SK-N-SH (cell line): ENCODE measurements around the gene GALNT16.

Experiments
- EZH2phosphoT487 ChIP-seq: fragments of 200-600 bp; sonication (generic); IDR thresholded peaks from 2 replicates; pipeline ENCODE4 v1.6.1; 2017; ENCODE audit warnings: low read depth, mixed run types, mild to moderate bottlenecking, antibody characterized with exemption, moderate library complexity, borderline replicate concordance
- GATA2 ChIP-seq: sonication (generic); formaldehyde crosslinking; IDR thresholded peaks from 2 replicates; pipeline ENCODE4 v1.5.0; 2020; ENCODE audit warnings: mild to moderate bottlenecking, missing genetic modification reagents
- NRF1 ChIP-seq: IDR thresholded peaks from 2 replicates; pipeline ENCODE4 v1.6.1; 2012; ENCODE audit warnings: low read depth, mild to moderate bottlenecking, low read length
- PBX3 ChIP-seq: IDR thresholded peaks from 2 replicates; pipeline ENCODE4; 2012
- RFX5 ChIP-seq: IDR thresholded peaks from 2 replicates; pipeline ENCODE4 v1.6.1; 2012; ENCODE audit warnings: mild to moderate bottlenecking, improper control_type of control experiment, low read length
- RXRA ChIP-seq: IDR thresholded peaks from 2 replicates; pipeline ENCODE4 v1.4.0; 2012; ENCODE audit warnings: low read depth, mild to moderate bottlenecking, borderline replicate concordance
- SIN3A ChIP-seq: IDR thresholded peaks from 2 replicates; pipeline ENCODE4 v1.6.1; 2012; ENCODE audit warnings: low read depth, mild to moderate bottlenecking, low read length, moderate library complexity, borderline replicate concordance
- SMC3 ChIP-seq: IDR thresholded peaks from 2 replicates; pipeline ENCODE4 v1.6.1; 2012; ENCODE audit warnings: low read depth, low read length, improper control_type of control experiment
- YY1 ChIP-seq: IDR thresholded peaks from 2 replicates; pipeline ENCODE4 v1.4.0; 2012; ENCODE audit warnings: low read depth, mild to moderate bottlenecking
- TF ChIP-seq, protein P1 (sequence below): fragments of 200-600 bp; sonication (generic); IDR thresholded peaks from 2 replicates; pipeline ENCODE4 v1.6.1; 2017; ENCODE audit warnings: antibody characterized with exemption, mild to moderate bottlenecking, moderate library complexity

- TF ChIP-seq YY1: no peak
- TF ChIP-seq, protein P1, sequence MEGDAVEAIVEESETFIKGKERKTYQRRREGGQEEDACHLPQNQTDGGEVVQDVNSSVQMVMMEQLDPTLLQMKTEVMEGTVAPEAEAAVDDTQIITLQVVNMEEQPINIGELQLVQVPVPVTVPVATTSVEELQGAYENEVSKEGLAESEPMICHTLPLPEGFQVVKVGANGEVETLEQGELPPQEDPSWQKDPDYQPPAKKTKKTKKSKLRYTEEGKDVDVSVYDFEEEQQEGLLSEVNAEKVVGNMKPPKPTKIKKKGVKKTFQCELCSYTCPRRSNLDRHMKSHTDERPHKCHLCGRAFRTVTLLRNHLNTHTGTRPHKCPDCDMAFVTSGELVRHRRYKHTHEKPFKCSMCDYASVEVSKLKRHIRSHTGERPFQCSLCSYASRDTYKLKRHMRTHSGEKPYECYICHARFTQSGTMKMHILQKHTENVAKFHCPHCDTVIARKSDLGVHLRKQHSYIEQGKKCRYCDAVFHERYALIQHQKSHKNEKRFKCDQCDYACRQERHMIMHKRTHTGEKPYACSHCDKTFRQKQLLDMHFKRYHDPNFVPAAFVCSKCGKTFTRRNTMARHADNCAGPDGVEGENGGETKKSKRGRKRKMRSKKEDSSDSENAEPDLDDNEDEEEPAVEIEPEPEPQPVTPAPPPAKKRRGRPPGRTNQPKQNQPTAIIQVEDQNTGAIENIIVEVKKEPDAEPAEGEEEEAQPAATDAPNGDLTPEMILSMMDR: no peak
- no peak for TF ChIP-seq NRF1
- TF ChIP-seq RXRA: no peak
- no peak for TF ChIP-seq SMC3
- TF ChIP-seq PBX3: no peak
- no peak for TF ChIP-seq GATA2
- TF ChIP-seq RFX5: no peak
- no peak for TF ChIP-seq SIN3A
- no peak for TF ChIP-seq EZH2phosphoT487
Observed at GRCh38 chr14:69285661-69286255, 25.8 kb downstream of the GALNT16 start.
